HG02840 (cell line): ENCODE measurements around the gene ACACA.
A peak's percentile ranks its signal among the peaks of the same experiment; 100 is the strongest.

Experiments used
- ATAC-seq: cut with Tn5 transposase; IDR thresholded peaks from one replicate; pipeline ENCODE4 v1.9.1; 2021; ENCODE audit warnings: mild to moderate bottlenecking, moderate library complexity, moderate number of reproducible peaks; ENCODE audit not compliant: unreplicated experiment, low FRiP score

ACACA gene

DNA sequence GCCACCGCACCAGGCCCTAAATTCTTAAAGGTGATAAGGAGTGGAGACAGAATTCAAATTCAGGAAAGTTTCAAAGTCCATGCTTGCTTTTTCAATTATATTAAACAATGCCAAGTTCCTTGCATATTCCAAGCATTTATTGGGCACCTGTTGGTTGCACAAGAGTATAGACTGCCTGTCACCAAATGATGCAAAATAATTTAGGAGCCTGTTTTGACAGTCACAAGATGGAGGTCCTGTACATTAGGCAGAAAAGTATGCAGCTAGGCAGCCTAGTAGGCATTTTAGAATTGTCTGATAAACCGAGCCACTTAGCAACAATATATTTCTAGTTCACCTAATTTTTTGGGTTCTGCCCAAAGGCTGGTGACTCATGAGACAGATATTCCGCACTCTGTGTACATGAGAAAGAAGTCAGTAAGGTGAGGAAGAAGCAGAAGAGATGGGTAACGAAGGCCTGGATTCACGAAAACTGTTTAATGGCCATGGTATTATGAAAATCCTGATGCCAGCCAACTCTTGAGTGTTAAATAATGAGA, 7.3 kb downstream of the ACACA start:
- ATAC-seq: no peak

DNA sequence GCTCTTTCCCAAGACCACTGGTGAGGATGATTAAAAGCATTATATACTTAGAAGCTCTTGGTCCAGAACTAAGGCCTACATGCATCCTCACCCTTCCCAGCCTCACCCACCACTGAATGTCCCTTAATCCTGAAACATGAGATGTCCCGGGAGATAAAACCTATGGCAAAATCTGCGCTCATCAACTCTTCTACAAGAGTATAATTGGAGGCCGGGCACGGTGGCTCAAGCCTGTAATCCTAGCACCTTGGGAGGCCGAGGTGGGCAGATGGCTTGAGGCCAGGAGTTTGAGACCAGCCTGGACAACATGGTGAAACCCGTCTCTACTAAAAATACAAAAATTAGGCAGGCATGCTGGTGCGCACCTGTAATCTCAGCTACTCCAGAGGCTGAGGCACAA, 13.3 kb downstream of the ACACA start:
- no peak for ATAC-seq

- no peak for ATAC-seq
These were observed 14.5 kb downstream of the ACACA start for GRCh38 chr17:37392024-37392590.

GRCh38 chr17:37391146-37391545, 15.5 kb downstream of the ACACA start:
- ATAC-seq: no peak

DNA sequence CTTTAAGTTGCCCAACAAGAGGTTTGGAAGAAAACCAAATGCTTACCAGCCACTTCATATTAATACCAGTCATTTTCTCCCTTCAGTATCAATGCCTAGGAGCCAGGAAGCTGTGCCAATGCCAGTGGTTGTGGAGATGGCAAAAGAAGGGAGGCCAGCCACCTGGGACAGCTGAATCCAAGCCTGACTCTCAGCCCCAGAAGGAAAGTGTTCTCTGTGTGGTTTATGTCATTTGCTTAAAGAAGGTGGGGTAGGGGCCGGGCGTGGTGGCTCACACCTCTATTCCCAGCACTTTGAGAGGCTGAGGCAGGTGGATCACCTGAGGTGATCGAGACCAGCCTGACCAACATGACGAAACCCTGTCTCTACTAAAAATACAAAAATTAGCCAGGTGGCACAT, 17.5 kb downstream of the ACACA start:
- no peak for ATAC-seq

GRCh38 chr17:37388266-37388665, 18.4 kb downstream of the ACACA start:
- no peak for ATAC-seq

DNA sequence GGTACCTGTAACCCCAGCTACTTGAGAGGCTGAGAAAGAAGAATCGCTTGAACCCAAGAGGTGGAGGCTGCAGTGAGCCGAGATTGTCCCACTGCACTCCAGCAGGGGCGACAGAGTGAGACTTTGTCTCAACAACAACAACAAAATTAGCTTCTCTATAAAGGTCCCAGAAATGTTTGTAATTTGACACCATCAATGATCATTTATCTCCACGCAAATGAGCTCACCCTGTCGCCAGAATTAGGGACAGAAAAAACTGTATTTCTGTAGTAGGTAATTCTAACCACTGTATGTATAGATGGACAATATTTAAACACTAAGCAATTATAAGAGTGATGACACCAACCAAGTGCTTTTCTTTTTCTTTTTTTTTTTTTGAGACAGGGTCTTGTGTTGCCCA, 20.2 kb downstream of the ACACA start:
- no peak for ATAC-seq

DNA sequence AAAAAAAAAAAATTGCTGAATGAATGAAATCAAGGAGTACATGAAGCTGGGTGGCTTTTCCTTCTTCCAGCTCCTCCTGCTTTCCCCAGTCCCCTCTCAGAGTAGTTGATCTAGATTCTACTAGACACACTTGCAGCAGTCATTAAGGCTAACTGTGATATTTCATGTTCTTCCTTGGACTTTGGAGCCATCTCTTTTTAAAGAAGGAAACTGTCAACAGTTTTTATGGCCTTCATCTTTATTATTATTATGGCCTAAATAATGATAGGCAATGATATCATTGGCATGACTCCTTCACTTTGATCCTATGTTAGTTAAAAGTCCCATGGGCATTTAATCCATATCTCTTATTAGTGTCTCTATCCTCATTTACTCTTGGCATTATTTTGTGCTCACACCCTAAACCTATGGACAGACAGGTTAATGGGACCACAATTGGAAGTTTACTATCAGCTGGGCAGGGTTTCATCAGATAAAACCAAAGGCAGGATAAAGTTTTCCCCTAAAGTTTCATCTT, 21.1 kb downstream of the ACACA start:
- no peak for ATAC-seq

DNA sequence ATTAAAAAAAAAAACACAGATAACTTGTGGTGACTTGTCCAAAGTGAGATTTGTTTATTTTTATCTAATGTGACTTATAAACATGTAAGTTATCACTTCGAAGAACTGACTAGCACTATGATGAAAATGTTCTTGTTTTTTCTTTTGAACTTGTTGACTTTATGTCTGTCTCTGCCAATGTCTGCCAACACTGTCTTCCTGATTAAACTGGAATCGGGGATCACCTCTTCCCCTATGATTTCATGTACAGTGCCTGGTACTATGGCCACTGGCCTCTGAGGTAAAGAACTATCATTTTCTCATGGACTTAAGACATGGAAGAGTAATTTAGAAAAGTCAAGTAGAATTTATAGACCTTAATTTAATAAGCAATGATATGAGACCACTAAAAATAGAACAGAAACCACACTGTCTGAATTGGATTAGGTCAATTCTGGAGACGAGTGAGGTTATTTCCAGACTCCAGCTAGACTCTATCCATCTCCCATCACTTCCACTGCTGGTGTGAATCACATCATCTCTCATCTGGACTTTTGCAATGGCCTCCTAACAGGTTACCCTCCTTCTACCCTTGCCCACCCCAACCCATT, 22.0 kb downstream of the ACACA start:
- ATAC-seq: no peak

- ATAC-seq: no peak
These were observed 24.6 kb downstream of the ACACA start for GRCh38 chr17:37382056-37382455.

DNA sequence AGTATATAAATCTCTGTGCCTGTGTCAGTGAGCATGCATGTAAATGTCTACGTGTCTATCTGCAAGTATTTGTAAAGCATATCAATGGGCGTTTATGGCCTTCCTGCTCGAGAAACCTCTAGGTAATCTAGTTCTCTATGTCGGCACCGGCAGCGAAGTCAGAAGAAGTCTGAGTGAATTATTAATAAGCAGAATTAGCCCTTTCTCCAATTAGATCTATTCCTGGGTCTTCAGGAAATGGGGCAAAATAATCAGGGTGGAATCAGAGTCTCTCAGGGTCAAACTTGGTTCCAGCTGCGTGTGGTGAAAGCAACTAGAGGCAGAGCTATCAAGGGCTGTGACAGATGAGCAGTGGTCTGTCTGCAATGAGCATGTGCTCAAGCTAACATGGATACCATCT, 30.9 kb downstream of the ACACA start, which contains the start of gene C17orf78:
TSS of gene C17orf78 (plus strand) at position 280 of the 400 bp plus-strand sequence. CDS start at position 388, 108 bp downstream.
- no peak for ATAC-seq

DNA sequence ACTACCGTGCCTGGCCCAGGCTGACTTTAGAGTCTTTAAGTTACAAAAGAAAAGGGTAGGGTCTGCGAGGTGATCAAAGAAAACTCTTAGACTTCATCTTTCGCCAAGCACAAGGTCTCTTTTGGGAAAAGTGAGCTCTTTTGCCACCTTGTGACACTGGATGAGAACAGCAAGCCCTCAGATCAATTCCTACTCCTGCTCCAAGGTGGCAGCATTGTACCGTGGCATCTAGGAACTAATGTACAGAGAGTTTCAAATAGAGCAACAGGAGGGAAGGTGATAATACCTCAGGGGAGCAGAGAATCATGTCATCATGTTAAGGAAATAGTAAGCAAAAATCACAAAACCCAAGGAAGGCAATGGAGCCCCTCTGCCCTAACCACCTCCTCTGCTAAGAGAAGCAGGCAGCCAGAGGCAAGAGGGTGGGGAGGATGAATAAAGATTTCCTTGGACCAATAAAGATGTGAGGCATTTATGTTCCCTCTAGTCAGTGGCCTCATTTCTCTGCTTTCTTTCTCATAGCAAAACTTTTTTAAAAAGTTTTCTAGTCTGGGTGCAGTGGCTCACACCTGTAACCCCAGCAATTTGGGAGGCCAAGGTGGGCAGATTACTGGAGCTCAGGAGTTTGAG, 33.0 kb downstream of the ACACA start:
- no peak for ATAC-seq

- ATAC-seq: no peak
These were observed 38.1 kb downstream of the ACACA start for GRCh38 chr17:37368577-37368976.

GRCh38 chr17:37365589-37365988, 41.0 kb downstream of the ACACA start:
- ATAC-seq: no peak

DNA sequence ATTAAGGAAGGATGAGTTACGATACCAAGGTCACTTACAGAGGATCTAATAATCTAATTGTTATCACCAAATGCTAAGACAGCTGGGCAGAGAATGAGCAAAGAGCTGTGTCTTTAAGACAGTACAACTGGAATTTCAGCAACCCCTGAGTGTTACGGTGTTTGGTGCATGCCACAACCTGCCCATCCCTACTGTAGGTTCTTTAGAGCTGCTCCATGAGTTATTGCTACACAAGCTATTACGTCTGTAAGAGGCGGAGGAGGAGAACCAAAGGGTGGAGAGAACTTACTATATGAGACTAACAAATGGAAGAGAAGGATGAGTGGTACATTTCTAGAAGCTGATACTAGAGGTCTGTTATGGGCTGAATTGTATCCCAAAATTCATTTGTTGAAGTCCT, 45.1 kb downstream of the ACACA start:
- ATAC-seq: no peak

DNA sequence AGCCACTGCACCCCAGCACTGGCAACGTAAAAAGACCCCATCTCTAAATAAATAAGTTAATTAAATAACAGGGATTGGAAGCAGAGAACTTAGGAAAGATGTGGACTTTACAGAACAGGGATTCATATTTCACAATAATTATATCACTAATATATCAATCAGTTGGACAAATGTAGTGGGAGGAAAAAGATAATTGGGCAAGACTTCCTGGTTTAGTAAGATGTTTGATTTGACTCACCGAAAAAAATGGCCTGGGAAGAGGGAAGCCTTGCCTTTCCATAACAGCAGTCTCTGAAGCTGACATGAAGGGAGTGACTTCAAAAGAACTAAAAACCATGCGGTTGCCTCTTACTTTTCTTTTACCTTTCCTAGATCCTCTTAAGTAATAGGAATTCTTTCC, 46.0 kb downstream of the ACACA start:
- no peak for ATAC-seq

- ATAC-seq: no peak
These were observed 46.9 kb downstream of the ACACA start for GRCh38 chr17:37359682-37360188.

DNA sequence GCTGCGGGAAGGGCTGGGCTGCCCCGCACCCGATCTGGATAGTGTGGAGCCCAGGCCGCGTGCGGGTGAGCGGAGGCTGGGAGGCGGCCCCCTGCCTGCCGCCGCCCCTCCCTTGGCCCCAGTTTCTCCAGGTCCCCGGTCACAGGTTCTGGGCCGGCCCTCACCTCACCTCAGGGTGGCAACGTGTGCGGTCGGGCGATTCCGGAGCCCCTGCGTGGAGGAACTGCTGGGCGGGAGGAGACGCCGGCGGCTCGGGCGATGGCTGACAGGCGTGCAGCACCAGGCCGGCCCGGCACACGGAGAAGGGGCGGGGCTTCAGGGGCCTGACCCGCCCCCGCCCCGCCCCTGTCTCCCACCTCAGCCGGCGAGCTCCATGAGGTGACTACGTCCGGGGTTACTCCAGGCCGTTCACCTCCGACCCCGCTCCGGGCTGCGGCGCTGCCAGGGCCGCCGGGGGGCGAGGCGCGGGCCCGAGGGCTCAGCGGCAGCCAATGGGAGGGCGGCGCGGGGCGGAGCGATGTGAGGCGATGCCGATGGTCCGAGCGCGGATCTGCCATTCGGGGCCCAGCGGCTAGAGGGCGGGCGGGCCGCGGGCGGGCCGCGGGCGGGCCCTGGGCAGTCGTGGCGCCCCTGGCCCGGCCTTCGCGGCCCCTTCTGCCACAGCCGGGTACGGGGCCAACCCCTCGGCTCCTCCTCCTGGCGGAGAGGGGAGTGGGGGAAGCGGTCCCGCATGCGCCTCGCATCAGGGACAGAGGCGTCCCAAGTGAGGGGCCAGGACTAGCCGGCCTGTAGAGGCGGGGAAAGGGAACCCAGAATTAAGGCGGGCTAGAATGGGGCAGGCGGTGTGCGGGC, 47.6 kb downstream of the ACACA start:
- ATAC-seq: peak; percentile 90

DNA sequence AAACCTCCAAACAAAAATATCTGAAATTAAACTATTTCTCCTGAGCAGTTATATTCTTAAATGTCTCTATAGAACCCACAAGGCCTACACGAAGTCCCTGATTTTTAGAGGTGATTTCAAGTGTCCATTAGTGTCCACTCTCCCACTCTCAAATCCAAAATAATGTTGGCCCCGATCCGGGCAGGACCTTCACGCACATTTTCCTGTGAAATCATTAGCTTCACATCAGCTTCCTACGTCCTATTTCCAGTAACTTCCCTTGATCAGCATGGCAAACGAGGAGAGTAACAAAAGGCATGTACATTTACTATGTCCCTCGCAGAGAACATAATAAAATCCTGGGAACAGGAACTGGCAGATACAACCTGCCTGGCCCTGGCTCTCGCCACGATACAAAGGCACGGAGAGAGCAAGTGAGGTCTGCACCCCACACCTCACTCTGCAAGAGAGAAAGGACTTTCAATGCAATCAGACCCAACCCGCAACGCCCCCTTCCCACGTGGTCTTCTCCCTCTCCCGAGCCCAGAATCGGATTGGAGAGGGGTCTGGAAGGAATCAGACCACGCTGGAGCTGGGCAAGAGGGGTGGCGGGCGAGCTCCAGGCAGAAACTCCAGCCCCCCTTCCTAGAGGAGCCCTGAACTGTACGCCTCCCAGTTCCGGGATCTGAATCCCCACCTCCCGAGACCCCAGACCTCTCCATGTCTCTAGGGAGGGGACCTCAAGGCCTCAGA, 48.4 kb downstream of the ACACA start:
- ATAC-seq: peak; percentile 8
